Measurements from ENCODE around the gene BANF1. TPM values are rescaled to one million over a fixed set of nuclear protein-coding genes. Genes with fewer than 3 reads are reported as not detected.

Gene BANF1
- total and polyA plus RNA-seq, 9 of the 15 experiments (the other 6 are each of a cell fraction or from before 2014, with no cell fraction given), result 108 to 651 (median 263) TPM

GRCh38 chr11:66039765-66040164, 37.5 kb downstream of the BANF1 start (continued):
- no peak for TF ChIP-seq CEBPG (CRISPR knock-in tag; IDR thresholded peaks at IDR 0.05)
- no peak for TF ChIP-seq CEBPG (tag; conservative IDR thresholded peaks at IDR 0.05 in 1 of 2, IDR thresholded peaks at IDR 0.05 in 1 of 2)
- TF ChIP-seq ZMIZ1 (IDR thresholded peaks at IDR 0.05; ENCODE audit: low read depth in 2 of 2, low read length in 2 of 2), result no peak
- no peak for TF ChIP-seq MAFK (IDR thresholded peaks at IDR 0.05; ENCODE audit: low read length)

- Histone ChIP-seq H3K4me3 (no peak overlapping the region), H2AFZ (ENCODE audit: low read depth, low read length) (no peak overlapping the region), H3K36me3 (ENCODE audit: control insufficient read depth, insufficient read depth, low read length) (no peaks in the 10 kb centered on the region), H3K9me3 (replicated peaks; ENCODE audit: control insufficient read depth, insufficient read depth, low read depth, low read length) (no peaks in the 10 kb centered on the region), H3K79me2 (ENCODE audit: control insufficient read depth, insufficient read depth, low read length) (no peaks in the 10 kb centered on the region), H3K4me2 (ENCODE audit: insufficient read depth, low read length) (no peak overlapping the region), H3K9ac (ENCODE audit: insufficient read depth in 1 of 2, low read depth in 2 of 2, low read length in 2 of 2) (no peak overlapping the region), H3K4me1 (replicated peaks in 1 of 2; ENCODE audit: control insufficient read depth in 2 of 2, insufficient read depth in 2 of 2, low read length in 2 of 2) (peaks cover 0 to 6% of the 10 kb centered on the region in 2 experiments; a peak in 2 of 5 replicates), H4K20me1 (replicated peaks; ENCODE audit: control insufficient read depth, insufficient read depth, low read length) (no peaks in the 10 kb centered on the region), H3K27me3 (ENCODE audit: control insufficient read depth in 2 of 2, insufficient read depth in 2 of 2, low read length in 2 of 2) (peaks cover 0 to 4% of the 10 kb centered on the region in 2 experiments; a peak in 1 of 5 replicates), H3K27ac (ENCODE audit: extremely low read depth, low read depth, low read length) (no peak overlapping the region), H3K9me1 (ENCODE audit: control insufficient read depth, insufficient read depth, low read length) (no peaks in the 10 kb centered on the region)
- intact Hi-C loops (cut with micrococcal nuclease) (no loop called here), in situ Hi-C loops (cut with MboI) (no loop called here)
- FAIRE-seq, result no peak
- ChIA-PET POLR2A (no interaction called here), CTCF (ENCODE audit: low intra/inter-chr PET ratio) (no interaction called here)
- TF ChIP-seq ZNF23 (CRISPR knock-in tag; IDR thresholded peaks at IDR 0.05), result no peak
- peak; percentile 20; the same call in 1 of the 2 replicates for TF ChIP-seq ZBTB33 (CRISPR knock-in tag; IDR thresholded peaks at IDR 0.05)
- ATAC-seq, result no peak
- 81% methylated on average over 54 of the region's 81 CpGs for WGBS (ENCODE audit: insufficient coverage, low coverage, missing lambda C conversion rate)
- no TSS peak for BruUV-seq (replicated peaks)
- DNase-seq (ENCODE audit: extremely low read depth in 1 of 4, low spot score in 3 of 4), result no peak
Measured at GRCh38 chr11:66042227-66042995, 40.1 kb downstream of the BANF1 start.
